ENCODE measurements around the gene SPINT2.

SPINT2 gene

GRCh38 chr19:38283271-38283670 lies 18.9 kb downstream of the SPINT2 start:
- no peak for TF ChIP-seq CTCF (IDR thresholded peaks at IDR 0.05; ENCODE audit: low read depth, low read length, missing control alignments)
- H3K4me3 ChIP-seq (ENCODE audit: low read depth, low read length) = no peak overlapping the region
- in situ Hi-C loops (cut with HindIII; ENCODE audit: low sequenced_read_pairs) = no loop called here
- DNase-seq (ENCODE audit: low read depth) = no peak

GRCh38 chr19:38284422-38284821 lies 20.0 kb downstream of the SPINT2 start:
- no peak overlapping the region for H3K4me3 ChIP-seq (ENCODE audit: low read depth, low read length)
- in situ Hi-C loops (cut with HindIII; ENCODE audit: low sequenced_read_pairs) = no loop called here
- no peak for DNase-seq (ENCODE audit: low read depth)
- no peak for TF ChIP-seq CTCF (IDR thresholded peaks at IDR 0.05; ENCODE audit: low read depth, low read length, missing control alignments)

GRCh38 chr19:38285567-38285966 lies 21.2 kb downstream of the SPINT2 start:
- in situ Hi-C loops (cut with HindIII; ENCODE audit: low sequenced_read_pairs) = no loop called here
- H3K4me3 ChIP-seq (ENCODE audit: low read depth, low read length) = no peak overlapping the region
- no peak for DNase-seq (ENCODE audit: low read depth)
- TF ChIP-seq CTCF (IDR thresholded peaks at IDR 0.05; ENCODE audit: low read depth, low read length, missing control alignments) = no peak

GRCh38 chr19:38287604-38288003 lies 23.2 kb downstream of the SPINT2 start:
- TF ChIP-seq CTCF (IDR thresholded peaks at IDR 0.05; ENCODE audit: low read depth, low read length, missing control alignments) = no peak
- in situ Hi-C loops (cut with HindIII; ENCODE audit: low sequenced_read_pairs) = no loop called here
- H3K4me3 ChIP-seq (ENCODE audit: low read depth, low read length) = no peak overlapping the region
- no peak for DNase-seq (ENCODE audit: low read depth)

GRCh38 chr19:38288123-38288855 lies 23.9 kb downstream of the SPINT2 start:
- no peak for DNase-seq (ENCODE audit: low read depth)
- no peak for TF ChIP-seq CTCF (IDR thresholded peaks at IDR 0.05; ENCODE audit: low read depth, low read length, missing control alignments)
- in situ Hi-C loops (cut with HindIII; ENCODE audit: low sequenced_read_pairs) = no loop called here
- no peak overlapping the region for H3K4me3 ChIP-seq (ENCODE audit: low read depth, low read length)

- DNase-seq (ENCODE audit: low read depth) = no peak
- in situ Hi-C loops (cut with HindIII; ENCODE audit: low sequenced_read_pairs) = no loop called here
- TF ChIP-seq CTCF (IDR thresholded peaks at IDR 0.05; ENCODE audit: low read depth, low read length, missing control alignments) = no peak
Measured at GRCh38 chr19:38289955-38290354, 25.6 kb downstream of the SPINT2 start.

More at GRCh38 chr19:38289955-38290354, 25.6 kb downstream of the SPINT2 start:
- H3K4me3 ChIP-seq (ENCODE audit: low read depth, low read length) = no peak overlapping the region
